Fibroblast of mammary gland (primary cell): ENCODE results near the gene SH2D3C.

Experiments used
- DNase-seq: peaks from one replicate; pipeline ENCODE4 v3.0.0-alpha.2; 2010; ENCODE audit warnings: low read depth
- H3K4me3 ChIP-seq: 2 replicates; pipeline ENCODE4 v1.5.1; 2011; ENCODE audit warnings: low read depth, mild to moderate bottlenecking, low read length, moderate library complexity; ENCODE audit not compliant: control insufficient read depth
- TF ChIP-seq, protein P1 (sequence below): conservative IDR thresholded peaks from 2 replicates; pipeline ENCODE4 v1.5.1; 2011; ENCODE audit warnings: low read depth, low read length, inconsistent platforms; ENCODE audit not compliant: control insufficient read depth, insufficient read depth

The SH2D3C gene

DNA sequence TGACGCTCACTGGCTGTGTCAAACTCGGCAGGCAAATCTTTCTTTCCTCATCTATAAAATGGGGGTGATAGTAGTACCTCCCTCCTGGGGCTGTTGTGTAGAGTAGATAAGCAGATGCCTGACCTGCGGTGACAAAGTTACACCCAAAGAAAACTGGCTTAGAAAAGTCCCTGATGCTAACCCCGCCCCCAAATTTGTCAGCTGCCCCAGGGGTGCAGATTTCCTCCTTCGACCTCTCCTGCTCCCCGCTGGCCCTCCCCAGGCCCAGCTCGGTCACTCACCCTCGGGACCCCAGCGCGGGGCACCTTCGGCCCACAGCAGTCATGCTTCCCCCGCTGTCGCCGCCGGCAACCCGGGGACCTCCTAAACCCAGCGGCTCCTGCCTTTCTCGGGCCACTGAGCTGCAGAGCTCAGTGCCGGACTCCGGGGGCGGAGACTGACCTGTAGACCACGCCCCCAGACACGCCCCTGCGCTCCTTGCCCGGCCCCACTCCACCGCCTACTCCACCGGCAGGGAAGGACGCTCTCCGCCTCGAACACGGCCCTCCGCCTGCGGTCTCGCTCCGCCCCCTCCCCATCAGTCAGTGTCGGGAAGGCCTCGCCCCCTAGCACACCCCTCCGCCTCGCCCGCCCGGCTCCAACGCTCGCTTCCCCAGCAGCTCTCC, 7.4 kb downstream of the SH2D3C start:
- DNase-seq, result peak; percentile 94
- TF ChIP-seq, protein P1, sequence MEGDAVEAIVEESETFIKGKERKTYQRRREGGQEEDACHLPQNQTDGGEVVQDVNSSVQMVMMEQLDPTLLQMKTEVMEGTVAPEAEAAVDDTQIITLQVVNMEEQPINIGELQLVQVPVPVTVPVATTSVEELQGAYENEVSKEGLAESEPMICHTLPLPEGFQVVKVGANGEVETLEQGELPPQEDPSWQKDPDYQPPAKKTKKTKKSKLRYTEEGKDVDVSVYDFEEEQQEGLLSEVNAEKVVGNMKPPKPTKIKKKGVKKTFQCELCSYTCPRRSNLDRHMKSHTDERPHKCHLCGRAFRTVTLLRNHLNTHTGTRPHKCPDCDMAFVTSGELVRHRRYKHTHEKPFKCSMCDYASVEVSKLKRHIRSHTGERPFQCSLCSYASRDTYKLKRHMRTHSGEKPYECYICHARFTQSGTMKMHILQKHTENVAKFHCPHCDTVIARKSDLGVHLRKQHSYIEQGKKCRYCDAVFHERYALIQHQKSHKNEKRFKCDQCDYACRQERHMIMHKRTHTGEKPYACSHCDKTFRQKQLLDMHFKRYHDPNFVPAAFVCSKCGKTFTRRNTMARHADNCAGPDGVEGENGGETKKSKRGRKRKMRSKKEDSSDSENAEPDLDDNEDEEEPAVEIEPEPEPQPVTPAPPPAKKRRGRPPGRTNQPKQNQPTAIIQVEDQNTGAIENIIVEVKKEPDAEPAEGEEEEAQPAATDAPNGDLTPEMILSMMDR, result no peak
- H3K4me3 ChIP-seq, result peak overlapping the region; percentile 44

DNA sequence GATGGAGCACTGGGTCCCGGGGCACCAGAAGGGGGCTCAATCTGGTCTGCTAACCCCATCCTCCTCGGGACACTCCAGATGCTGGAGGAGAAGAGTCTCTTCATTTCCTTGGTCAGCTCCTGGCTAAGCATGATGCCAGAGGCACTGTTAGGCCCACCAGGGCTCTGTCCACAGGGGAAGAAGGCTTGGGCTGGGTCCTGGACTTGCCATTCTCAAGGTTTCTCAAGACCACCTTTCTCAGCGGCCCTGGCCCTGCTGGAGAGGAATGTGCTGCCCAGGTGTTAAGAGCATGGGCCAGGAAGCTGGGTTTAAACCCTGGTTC, 7.9 kb downstream of the SH2D3C start:
- TF ChIP-seq, protein P1, result no peak
- DNase-seq, result no peak
- no peak overlapping the region for H3K4me3 ChIP-seq

DNA sequence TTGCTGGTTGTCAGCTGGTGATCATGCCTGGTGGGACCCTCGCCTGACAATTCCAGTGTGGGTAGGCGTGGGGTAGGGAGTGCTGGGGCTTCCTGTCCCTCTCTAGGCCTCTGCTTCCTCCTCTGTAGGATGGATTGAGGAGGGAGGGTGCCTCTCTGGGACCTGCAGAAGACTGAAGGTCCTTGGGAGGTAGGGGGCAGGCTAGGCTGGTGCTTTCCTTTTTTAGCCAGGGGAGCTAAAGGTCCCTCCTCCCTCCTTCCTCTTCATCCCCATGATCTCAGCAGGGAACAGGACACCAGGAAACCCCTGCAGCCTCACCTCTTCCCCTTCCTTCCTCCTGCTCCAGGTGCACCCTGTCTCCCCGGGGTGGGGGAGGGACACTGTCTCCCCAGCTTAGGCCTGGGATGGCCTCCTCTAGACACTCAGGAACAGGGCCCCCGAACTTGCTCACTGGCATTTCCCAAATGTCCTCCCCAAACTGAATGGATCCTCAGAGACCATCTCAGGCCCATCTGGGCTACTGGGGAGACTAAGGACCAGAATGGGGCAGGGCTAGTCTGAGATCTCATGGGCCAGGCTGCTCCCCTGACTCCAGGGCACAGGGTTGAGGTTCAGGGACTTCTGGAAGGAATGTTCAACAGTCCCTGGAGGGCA, 8.4 kb downstream of the SH2D3C start:
- H3K4me3 ChIP-seq, result no peak overlapping the region
- no peak for DNase-seq
- TF ChIP-seq, protein P1, result no peak

DNA sequence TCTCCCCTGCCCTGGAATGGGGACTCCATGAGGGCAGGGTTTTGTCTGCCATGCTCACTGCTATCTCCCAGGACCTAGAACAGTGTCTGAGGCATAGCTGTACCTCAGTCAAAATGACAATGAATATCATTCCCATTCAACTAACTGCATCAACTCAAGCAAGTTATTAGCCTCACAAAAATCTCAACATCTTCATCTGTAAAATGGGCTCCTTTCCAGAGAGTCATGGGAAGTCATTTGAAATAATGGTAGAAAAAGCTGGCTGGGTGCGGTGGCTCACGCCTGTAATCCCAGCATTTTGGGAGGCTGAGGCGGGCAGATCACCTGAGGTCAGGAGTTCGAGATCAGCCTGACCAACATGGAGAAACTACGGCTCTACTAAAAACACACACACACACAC, 9.4 kb downstream of the SH2D3C start:
- TF ChIP-seq, protein P1, result no peak

DNA sequence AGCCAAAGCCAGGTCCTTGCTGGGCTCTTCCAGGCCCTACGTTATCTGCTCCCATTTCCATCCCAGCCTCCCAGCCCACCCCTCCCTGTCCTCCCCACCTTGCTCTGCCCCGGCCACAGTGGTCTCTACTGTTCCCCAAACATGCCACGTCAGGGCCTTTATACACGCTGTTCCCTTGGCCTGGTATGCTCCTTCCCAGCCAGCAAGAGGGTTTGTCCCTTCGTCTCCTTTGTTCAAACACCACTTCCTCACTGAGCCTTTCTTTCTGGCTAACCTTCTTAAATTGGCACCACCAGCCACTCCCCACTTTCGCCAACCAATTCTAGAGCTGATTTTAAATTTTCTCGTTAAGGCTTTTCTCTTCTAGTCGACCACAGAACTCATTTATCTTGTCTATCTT, 9.8 kb downstream of the SH2D3C start:
- no peak overlapping the region for H3K4me3 ChIP-seq
- TF ChIP-seq, protein P1, result no peak
- DNase-seq, result no peak

More for the DNA sequence above, 9.4 kb downstream of the SH2D3C start:
- no peak overlapping the region for H3K4me3 ChIP-seq
- DNase-seq, result no peak

DNA sequence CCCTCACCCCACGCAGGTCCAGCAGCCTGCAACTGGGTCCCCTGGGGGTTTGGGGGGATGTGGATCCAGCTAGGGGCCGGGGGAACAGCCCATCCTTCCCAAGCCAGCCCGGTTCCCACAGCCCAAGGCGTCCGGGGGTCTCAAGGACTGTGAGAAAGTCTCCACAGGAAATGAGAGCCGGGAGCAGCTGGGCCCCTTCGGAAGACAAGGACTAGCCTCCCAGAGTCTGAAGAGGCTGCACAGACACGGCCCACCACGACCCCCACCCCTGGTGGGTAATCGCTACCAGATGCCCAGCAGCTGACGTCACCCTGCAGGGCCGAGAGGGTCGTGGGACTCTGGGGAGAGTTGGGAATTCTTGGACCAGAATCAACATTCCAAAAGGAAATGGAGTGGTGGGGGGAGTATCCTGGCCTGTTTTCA, 10.5 kb downstream of the SH2D3C start:
- no peak overlapping the region for H3K4me3 ChIP-seq
- DNase-seq, result no peak
- TF ChIP-seq, protein P1, result no peak
